GM12873 (cell line): Measurements from ENCODE around the gene GYPC.

ENCODE experiments used
- CTCF ChIP-seq: IDR thresholded peaks from 2 replicates; pipeline ENCODE4 v1.5.1; 2012; ENCODE audit warnings: low read depth, mild to moderate bottlenecking, moderate library complexity, low read length, control low read depth; ENCODE audit not compliant: insufficient read depth; ENCODE audit errors: missing control alignments

GYPC gene

DNA sequence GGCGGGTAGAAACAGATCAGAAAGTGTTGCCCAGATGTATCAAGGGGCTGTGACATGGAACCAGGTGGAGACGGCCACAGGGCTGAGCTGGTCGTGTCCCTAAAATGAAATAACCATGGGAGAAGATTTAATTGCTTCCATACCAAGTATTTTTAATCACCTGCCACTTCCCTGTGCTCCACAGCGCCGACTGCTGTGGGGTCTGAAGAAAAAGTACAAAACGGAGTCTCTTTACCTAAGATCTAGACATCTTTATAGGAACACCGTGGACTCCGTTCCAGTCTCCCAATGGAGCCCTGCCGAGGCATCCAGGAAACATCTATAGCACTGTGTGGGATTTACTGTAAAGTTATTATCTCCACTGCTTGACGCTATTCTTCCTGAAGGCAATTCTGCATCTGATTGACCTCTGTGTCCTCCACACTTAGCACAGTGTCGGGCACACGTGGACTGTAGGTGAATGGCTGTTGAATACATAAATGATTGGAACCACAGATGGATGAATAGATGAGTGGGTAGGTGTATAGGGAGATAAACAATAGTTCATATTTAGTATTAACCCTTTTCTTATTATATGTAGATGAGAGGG is 21.6 kb upstream of the GYPC start:
- peak; percentile 58 for TF ChIP-seq CTCF

DNA sequence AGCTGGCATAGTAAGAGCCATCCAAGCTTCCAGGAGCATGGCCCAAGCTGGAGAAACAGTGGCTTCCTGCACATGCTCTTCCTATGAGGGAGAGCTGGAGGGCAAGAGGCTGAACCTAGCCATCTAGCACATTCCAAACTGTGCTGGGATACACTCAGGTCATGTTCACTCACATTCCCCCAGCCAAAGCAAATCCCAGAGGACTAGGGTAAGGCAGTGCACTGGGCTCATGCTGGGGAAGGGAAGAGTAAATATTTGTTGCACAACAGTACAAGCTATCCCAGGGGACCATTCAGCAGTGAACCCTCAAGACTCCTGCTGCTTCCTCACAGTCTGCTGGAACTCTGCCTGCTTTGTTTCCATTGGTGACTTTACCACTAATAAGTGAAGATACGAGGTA is 20.7 kb upstream of the GYPC start:
- no peak for TF ChIP-seq CTCF

GRCh38 chr2:126635736-126636135 is 20.2 kb upstream of the GYPC start:
- no peak for TF ChIP-seq CTCF

DNA sequence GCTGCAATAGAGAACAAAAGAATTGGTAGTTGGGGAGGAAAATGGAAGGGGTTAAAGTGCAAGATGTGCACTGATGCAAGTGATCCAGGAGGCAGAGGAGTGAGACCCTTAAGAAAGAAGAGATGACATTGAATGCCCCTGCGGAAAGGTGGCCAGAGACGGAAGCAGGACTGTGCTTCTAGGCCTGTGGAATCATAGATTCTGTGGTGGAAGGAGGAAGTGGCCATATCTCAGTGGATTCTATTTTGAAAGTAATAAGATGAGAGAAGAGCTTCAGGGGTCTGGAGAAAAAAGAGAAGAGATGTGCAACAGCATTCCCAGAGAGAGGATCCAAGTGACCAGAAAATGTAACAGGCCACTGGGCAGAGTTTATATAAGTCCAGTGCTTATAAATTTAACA is 18.6 kb upstream of the GYPC start:
- TF ChIP-seq CTCF, result no peak

DNA sequence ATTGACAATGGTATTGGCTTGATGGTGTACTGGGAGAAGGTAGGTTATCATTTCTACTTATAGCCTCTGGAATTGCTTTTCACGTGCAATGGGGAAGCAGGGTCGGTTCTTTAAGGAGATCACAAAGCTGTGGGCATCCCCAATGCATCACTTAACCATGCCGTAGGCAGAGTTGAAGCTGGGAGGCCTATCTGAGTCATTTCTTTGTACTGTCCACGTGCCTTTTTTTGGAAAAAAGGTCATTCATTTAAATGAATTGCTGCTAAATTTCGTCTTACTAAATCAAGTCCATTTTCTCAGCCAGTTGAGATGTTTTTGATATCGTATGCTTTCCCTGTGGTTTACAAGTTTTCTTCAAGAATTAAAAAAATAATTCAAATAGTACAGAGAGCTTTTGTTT is 17.2 kb upstream of the GYPC start:
- no peak for TF ChIP-seq CTCF

DNA sequence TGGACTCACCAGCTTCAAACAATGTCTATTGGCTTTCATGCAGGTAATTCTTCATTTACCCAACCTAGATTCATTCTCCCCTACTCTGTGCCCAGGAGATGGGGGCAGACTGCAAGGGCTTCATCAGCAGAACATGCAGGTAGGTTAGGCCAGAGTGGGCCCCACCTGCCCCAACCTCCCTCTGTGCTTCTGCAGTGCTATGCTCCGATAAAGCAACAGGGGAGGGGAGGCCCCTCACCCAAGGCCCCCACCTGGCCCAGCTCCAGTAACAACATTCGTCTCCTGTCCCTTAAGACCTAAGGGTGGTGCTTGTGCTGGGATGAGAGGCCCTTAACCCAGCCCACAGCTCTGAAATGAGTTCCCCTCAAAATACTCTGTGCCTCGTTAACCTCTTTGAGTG is 16.7 kb upstream of the GYPC start:
- TF ChIP-seq CTCF, result no peak

- no peak for TF ChIP-seq CTCF
These were observed 13.9 kb upstream of the GYPC start for GRCh38 chr2:126642031-126642430.

GRCh38 chr2:126643431-126643830 is 12.5 kb upstream of the GYPC start:
- TF ChIP-seq CTCF, result no peak
